H9 (cell line): Measurements from ENCODE around the gene HPS4. TPM values are rescaled to one million over a fixed set of nuclear protein-coding genes. Genes with fewer than 3 reads are reported as not detected.

Experiments used
- DNase-seq: peaks from one replicate; pipeline ENCODE4 v3.0.0-alpha.2; 2017
- H2AFZ ChIP-seq: one replicate; pipeline ENCODE4 v1.6.1; 2013; ENCODE audit warnings: mild to moderate bottlenecking, low read length, control low read depth, moderate library complexity
- H2AK5ac ChIP-seq: 2 replicates; pipeline ENCODE4 v1.6.1; 2013; ENCODE audit warnings: low read length, control low read depth, mixed read lengths; ENCODE audit not compliant: insufficient read length
- H2BK120ac ChIP-seq: one replicate; pipeline ENCODE4 v1.6.1; 2013; ENCODE audit warnings: low read depth, mild to moderate bottlenecking, low read length, control low read depth, inconsistent platforms; ENCODE audit not compliant: poor library complexity, severe bottlenecking
- H2BK12ac ChIP-seq: 2 replicates; pipeline ENCODE4 v1.6.1; 2013; ENCODE audit warnings: low read length, control low read depth, mixed read lengths, low read depth; ENCODE audit not compliant: insufficient read length
- H2BK15ac ChIP-seq: 2 replicates; pipeline ENCODE4 v1.6.1; 2013; ENCODE audit warnings: low read depth, low read length, control low read depth
- H2BK20ac ChIP-seq: one replicate; pipeline ENCODE4 v1.6.1; 2013; ENCODE audit warnings: low read depth, mild to moderate bottlenecking, low read length, control low read depth, inconsistent platforms; ENCODE audit not compliant: poor library complexity, severe bottlenecking
- H2BK5ac ChIP-seq: 2 replicates; pipeline ENCODE4 v1.6.1; 2013; ENCODE audit warnings: low read length, control low read depth, mixed read lengths; ENCODE audit not compliant: insufficient read length
- H3K14ac ChIP-seq: 2 replicates; pipeline ENCODE4 v1.6.1; 2013; ENCODE audit warnings: low read length, control low read depth; ENCODE audit not compliant: insufficient read depth
- H3K18ac ChIP-seq: 2 replicates; pipeline ENCODE4 v1.6.1; 2013; ENCODE audit warnings: low read depth, mild to moderate bottlenecking, mixed read lengths, low read length, control low read depth; ENCODE audit not compliant: insufficient read length
- H3K23ac ChIP-seq: 2 replicates; pipeline ENCODE4 v1.6.1; 2013; ENCODE audit warnings: low read length, control low read depth, mixed read lengths, low read depth; ENCODE audit not compliant: insufficient read length
- H3K23me2 ChIP-seq: 2 replicates; pipeline ENCODE4 v1.6.1; 2013; ENCODE audit warnings: low read depth, mild to moderate bottlenecking, mixed read lengths, low read length, control low read depth; ENCODE audit not compliant: insufficient read length, poor library complexity, severe bottlenecking
- H3K27ac ChIP-seq: 2 replicates; pipeline ENCODE4 v1.5.1; 2013; ENCODE audit warnings: low read length, control low read depth, mixed read lengths, low read depth; ENCODE audit not compliant: insufficient read length
- H3K27me3 ChIP-seq: 2 replicates; pipeline ENCODE4 v1.6.1; 2013; ENCODE audit warnings: low read length, control low read depth, inconsistent platforms; ENCODE audit not compliant: insufficient read depth
- H3K4ac ChIP-seq: 2 replicates; pipeline ENCODE4 v1.6.1; 2013; ENCODE audit warnings: low read depth, mild to moderate bottlenecking, control low read depth, inconsistent platforms, low read length, moderate library complexity
- H3K4me1 ChIP-seq: 2 replicates; pipeline ENCODE4 v1.6.1; 2013; ENCODE audit warnings: low read length, control low read depth, inconsistent platforms; ENCODE audit not compliant: insufficient read depth
- H3K4me2 ChIP-seq: 2 replicates; pipeline ENCODE4 v1.6.1; 2013; ENCODE audit warnings: low read length, control low read depth, mixed read lengths; ENCODE audit not compliant: insufficient read length, insufficient read depth
- H3K56ac ChIP-seq: 2 replicates; pipeline ENCODE4 v1.6.1; 2013; ENCODE audit warnings: low read depth, mild to moderate bottlenecking, mixed read lengths, low read length, control low read depth; ENCODE audit not compliant: insufficient read length
- H3K79me1 ChIP-seq: 2 replicates; pipeline ENCODE4 v1.6.1; 2013; ENCODE audit warnings: low read depth, mild to moderate bottlenecking, moderate library complexity, low read length, control low read depth, inconsistent platforms; ENCODE audit not compliant: insufficient read depth, poor library complexity, severe bottlenecking
- H3K79me2 ChIP-seq: 2 replicates; pipeline ENCODE4 v1.6.1; 2013; ENCODE audit warnings: low read length, control low read depth, inconsistent platforms; ENCODE audit not compliant: insufficient read depth
- H3K9ac ChIP-seq: 2 replicates; pipeline ENCODE4 v1.6.1; 2013; ENCODE audit warnings: low read length, control low read depth, mixed read lengths; ENCODE audit not compliant: insufficient read length; ENCODE audit errors: extremely low read depth
- H3K9me3 ChIP-seq: one replicate; pipeline ENCODE4 v1.6.1; 2013; ENCODE audit warnings: low read depth, low read length, inconsistent platforms; ENCODE audit not compliant: control insufficient read depth
- H3T11ph ChIP-seq: one replicate; pipeline ENCODE4 v1.6.1; 2013; ENCODE audit warnings: mild to moderate bottlenecking, low read length, control low read depth, inconsistent platforms
- H4K20me1 ChIP-seq: one replicate; pipeline ENCODE4 v1.6.1; 2013; ENCODE audit not compliant: control insufficient read depth, insufficient read length, insufficient read depth
- H4K5ac ChIP-seq: 2 replicates; pipeline ENCODE4 v1.6.1; 2013; ENCODE audit warnings: low read depth, mild to moderate bottlenecking, mixed read lengths, low read length, control low read depth; ENCODE audit not compliant: insufficient read length
- H4K8ac ChIP-seq: replicated peaks from 2 replicates; pipeline ENCODE4 v1.6.1; 2013; ENCODE audit warnings: low read length, control low read depth, mixed read lengths, low read depth; ENCODE audit not compliant: insufficient read length
- H4K91ac ChIP-seq: 2 replicates; pipeline ENCODE4 v1.6.1; 2013; ENCODE audit warnings: low read depth, mild to moderate bottlenecking, moderate library complexity, mixed read lengths, low read length, control low read depth; ENCODE audit not compliant: insufficient read length
- H3K27ac Mint-ChIP-seq, 3 experiments: 2 replicates in 2 of 3; 3 replicates in 1 of 3; pipeline ENCODE4 v1.8.0; 2020 to 2021; ENCODE audit warnings: mixed read lengths in 3 of 3, mild to moderate bottlenecking in 1 of 3, moderate library complexity in 1 of 3
- H3K27me3 Mint-ChIP-seq: 2 replicates; pipeline ENCODE4 v1.8.0; 2021; ENCODE audit warnings: low read depth, mild to moderate bottlenecking, moderate library complexity, mixed read lengths
- H3K36me3 Mint-ChIP-seq, 3 experiments: 2 replicates in 2 of 3; 3 replicates in 1 of 3; pipeline ENCODE4 v1.8.0; 2020 to 2021; ENCODE audit warnings: low read depth in 3 of 3, mixed read lengths in 3 of 3; ENCODE audit not compliant: insufficient read depth in 1 of 3
- H3K4me1 Mint-ChIP-seq, 2 experiments: 2 replicates each; pipeline ENCODE4 v1.8.0; 2020; ENCODE audit warnings: mixed read lengths in 2 of 2
- H3K4me3 Mint-ChIP-seq, 2 experiments: 2 replicates in 1 of 2; 3 replicates in 1 of 2; pipeline ENCODE4 v1.8.0; 2020 to 2021; ENCODE audit warnings: mild to moderate bottlenecking in 2 of 2, mixed read lengths in 2 of 2, moderate library complexity in 1 of 2
- H3K9me3 Mint-ChIP-seq, 2 experiments: 2 replicates in 1 of 2; 3 replicates in 1 of 2; pipeline ENCODE4 v1.8.0; 2020; ENCODE audit warnings: mild to moderate bottlenecking in 2 of 2, mixed read lengths in 2 of 2, moderate library complexity in 1 of 2
- WGBS: extraction: QIAGEN DNeasy Blood & Tissue Kit; methylation state at CpG from one replicate; pipeline ENCODE4 v1.1.7; 2013; ENCODE audit warnings: missing lambda C conversion rate, low lambda C conversion rate, mixed read lengths; ENCODE audit not compliant: insufficient read length; ENCODE audit errors: extremely low coverage; 5-methylcytosine and 5-hydroxymethylcytosine counted together
- total RNA-seq: library from RNA; stranded (reverse); gene quantifications from 2 replicates; pipeline ENCODE4 v1.2.1, GENCODE V29; 2021
- TF ChIP-seq, protein P1 (sequence below): fragments of 200-600 bp; sonication (generic); conservative IDR thresholded peaks from 3 replicates; pipeline ENCODE4 v1.8.0; 2021; ENCODE audit warnings: antibody characterized with exemption, mild to moderate bottlenecking

HPS4 gene
- total RNA-seq, 1 experiment from 2014 or later: 26.2 TPM

DNA sequence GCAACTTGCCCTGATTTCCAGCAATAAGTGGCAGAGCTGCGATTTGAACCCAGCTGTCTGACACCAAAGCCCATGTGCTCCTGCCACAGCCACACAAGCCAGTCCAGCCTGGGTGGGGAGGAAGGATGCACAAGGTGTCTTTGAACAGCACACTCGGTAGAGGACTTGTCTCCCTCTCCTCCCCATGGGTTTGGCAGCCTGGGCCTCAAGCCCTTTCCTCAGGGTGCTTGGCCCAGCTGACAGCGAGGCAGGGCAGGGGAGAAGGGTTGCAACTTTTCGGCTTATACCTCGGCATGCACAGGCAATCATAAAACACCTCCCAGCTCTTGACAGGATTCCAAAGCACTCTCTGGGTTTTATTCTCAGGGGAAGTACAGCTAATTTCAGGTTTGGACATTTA is 35.2 kb downstream of the HPS4 start:
- Histone ChIP-seq H2BK12ac (no peak overlapping the region), H3K23me2 (no peaks in the 10 kb centered on the region), H4K91ac (no peak overlapping the region), H3K27me3 (no peaks in the 10 kb centered on the region), H2AK5ac (no peak overlapping the region), H3K9ac (no peak overlapping the region), H4K20me1 (no peaks in the 10 kb centered on the region), H3K79me2 (no peaks in the 10 kb centered on the region), H4K8ac (no peak overlapping the region), H2BK15ac (no peak overlapping the region), H3K79me1 (no peaks in the 10 kb centered on the region), H3K27ac (no peak overlapping the region), H2BK120ac (no peak overlapping the region), H2AFZ (no peak overlapping the region), H3K14ac (no peak overlapping the region), H2BK5ac (no peak overlapping the region), H3T11ph (no peak overlapping the region), H3K23ac (no peak overlapping the region), H3K18ac (no peak overlapping the region), H3K4me2 (no peak overlapping the region), H3K4ac (no peak overlapping the region), H3K56ac (no peak overlapping the region), H3K4me1 (no peaks in the 10 kb centered on the region), H4K5ac (no peak overlapping the region), H2BK20ac (no peak overlapping the region), H3K9me3 (no peaks in the 10 kb centered on the region)
- DNase-seq: no peak
- H3K4me1 Mint-ChIP-seq: peaks cover 2 to 5% of the 10 kb centered on the region in 2 experiments; a peak in 3 of 4 replicates
- H3K36me3 Mint-ChIP-seq: peaks cover 8 to 32% (median 31%) of the 10 kb centered on the region in 3 experiments; a peak in 6 of 7 replicates
- no peaks in the 10 kb centered on the region for H3K27me3 Mint-ChIP-seq
- no peak overlapping the region; a peak in 1 of 7 replicates for H3K27ac Mint-ChIP-seq
- H3K9me3 Mint-ChIP-seq: no peaks in the 10 kb centered on the region
- H3K4me3 Mint-ChIP-seq: no peak overlapping the region
- TF ChIP-seq, protein P1, sequence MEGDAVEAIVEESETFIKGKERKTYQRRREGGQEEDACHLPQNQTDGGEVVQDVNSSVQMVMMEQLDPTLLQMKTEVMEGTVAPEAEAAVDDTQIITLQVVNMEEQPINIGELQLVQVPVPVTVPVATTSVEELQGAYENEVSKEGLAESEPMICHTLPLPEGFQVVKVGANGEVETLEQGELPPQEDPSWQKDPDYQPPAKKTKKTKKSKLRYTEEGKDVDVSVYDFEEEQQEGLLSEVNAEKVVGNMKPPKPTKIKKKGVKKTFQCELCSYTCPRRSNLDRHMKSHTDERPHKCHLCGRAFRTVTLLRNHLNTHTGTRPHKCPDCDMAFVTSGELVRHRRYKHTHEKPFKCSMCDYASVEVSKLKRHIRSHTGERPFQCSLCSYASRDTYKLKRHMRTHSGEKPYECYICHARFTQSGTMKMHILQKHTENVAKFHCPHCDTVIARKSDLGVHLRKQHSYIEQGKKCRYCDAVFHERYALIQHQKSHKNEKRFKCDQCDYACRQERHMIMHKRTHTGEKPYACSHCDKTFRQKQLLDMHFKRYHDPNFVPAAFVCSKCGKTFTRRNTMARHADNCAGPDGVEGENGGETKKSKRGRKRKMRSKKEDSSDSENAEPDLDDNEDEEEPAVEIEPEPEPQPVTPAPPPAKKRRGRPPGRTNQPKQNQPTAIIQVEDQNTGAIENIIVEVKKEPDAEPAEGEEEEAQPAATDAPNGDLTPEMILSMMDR: no peak
- WGBS: no CpG with 5 or more reads among the region's 5 CpGs
